IPS-20b (cell line): Measurements from ENCODE around the gene CTSZ.
"Not testable (repeated sequence)": the region's sequence is repeated elsewhere in the genome, so short reads cannot be mapped to it uniquely, and the experiment has no call there.

Source experiments
- H3K27ac ChIP-seq: one replicate; pipeline ENCODE4 v1.5.1; 2013; ENCODE audit warnings: low read length
- H3K27me3 ChIP-seq: 2 replicates; pipeline ENCODE4 v1.6.1; 2013; ENCODE audit warnings: mild to moderate bottlenecking, low read length, inconsistent platforms; ENCODE audit not compliant: insufficient read depth
- H3K36me3 ChIP-seq: 2 replicates; pipeline ENCODE4 v1.6.1; 2013; ENCODE audit warnings: low read depth, mild to moderate bottlenecking, inconsistent platforms, low read length, moderate library complexity; ENCODE audit not compliant: insufficient read depth
- H3K4me1 ChIP-seq: 2 replicates; pipeline ENCODE4 v1.6.1; 2013; ENCODE audit warnings: mild to moderate bottlenecking, control low read depth, inconsistent platforms, low read length, moderate library complexity; ENCODE audit not compliant: insufficient read depth
- H3K4me3 ChIP-seq: 2 replicates; pipeline ENCODE4 v1.5.1; 2013; ENCODE audit warnings: mild to moderate bottlenecking, low read length, inconsistent platforms
- H3K9ac ChIP-seq: 2 replicates; pipeline ENCODE4 v1.6.1; 2013; ENCODE audit warnings: low read depth, mild to moderate bottlenecking, inconsistent platforms, low read length, moderate library complexity
- H3K9me3 ChIP-seq: 2 replicates; pipeline ENCODE4 v1.6.1; 2013; ENCODE audit warnings: mild to moderate bottlenecking, low read depth, low read length, inconsistent platforms; ENCODE audit not compliant: insufficient read depth

Gene CTSZ

DNA sequence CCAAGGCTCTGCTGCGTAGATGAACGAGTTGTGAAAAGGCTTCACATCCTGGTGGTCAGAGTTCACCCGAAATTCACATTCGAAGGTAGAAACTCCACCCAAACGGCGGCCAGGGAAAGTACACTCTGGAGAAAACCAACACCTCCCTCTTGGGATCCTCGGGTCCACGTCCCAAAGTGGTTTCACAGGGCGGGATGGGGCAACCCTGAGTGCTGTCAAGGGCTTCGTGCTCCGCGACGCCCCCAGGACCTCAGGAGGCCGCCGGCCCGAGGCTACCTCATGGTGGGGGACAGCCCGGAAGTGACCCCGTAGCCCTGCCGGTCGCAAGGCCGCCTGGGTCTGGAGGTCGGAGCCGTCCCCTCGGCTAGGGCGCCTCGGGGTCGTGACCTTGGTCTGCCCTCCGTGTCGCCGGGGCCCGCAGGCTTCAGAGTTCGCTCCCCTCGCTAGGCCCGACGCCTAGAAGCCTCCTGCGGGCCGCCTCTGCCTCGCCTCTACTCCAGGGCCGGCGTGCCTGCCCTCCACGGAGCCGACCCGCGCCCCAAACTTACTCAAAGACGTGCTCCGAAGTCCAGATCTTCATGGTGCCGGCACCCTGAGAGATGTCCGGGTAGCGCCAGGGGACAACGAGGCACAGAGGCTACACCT is 35.2 kb upstream of the CTSZ start, which contains the start of gene PRELID3B:
Gene PRELID3B (minus strand): TSS at position 636 of the 645 bp plus-strand sequence. CDS start 56 bp downstream, at position 580.
- no peaks in the 10 kb centered on the region for H3K4me1 ChIP-seq
- H3K27me3 ChIP-seq = peaks cover 4% of the 10 kb centered on the region; the same call in 1 of the 2 replicates
- peak within 1 kb of the TSS; percentile 71; the same call in 1 of the 2 replicates for H3K9ac ChIP-seq
- peak within 1 kb of the TSS; percentile 81 for H3K4me3 ChIP-seq
- H3K9me3 ChIP-seq = no peaks in the 10 kb centered on the region
- H3K36me3 ChIP-seq = peaks cover 21% of the 10 kb centered on the region
- H3K27ac ChIP-seq = no peak within 1 kb of the TSS

DNA sequence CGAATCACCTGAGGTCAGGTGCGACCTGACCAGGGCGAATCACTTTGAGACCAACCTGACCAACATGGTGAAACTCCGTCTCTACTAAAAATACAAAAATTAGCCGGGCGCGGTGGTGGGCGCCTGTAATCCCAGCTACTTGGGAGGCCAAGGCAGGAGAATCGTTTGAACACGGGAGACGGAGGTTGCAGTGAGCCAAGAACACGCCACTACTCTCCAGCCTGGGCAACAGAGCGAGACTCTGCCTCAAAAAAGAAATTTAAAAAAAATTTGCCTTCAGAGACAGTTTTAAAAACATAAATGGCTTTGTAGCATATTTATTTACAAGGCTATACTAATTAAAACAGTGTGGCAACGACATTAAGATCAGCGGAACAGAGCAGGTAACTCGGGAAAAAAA is 34.4 kb upstream of the CTSZ start:
- H3K9ac ChIP-seq = peak overlapping the region; percentile 71; the same call in 1 of the 2 replicates

DNA sequence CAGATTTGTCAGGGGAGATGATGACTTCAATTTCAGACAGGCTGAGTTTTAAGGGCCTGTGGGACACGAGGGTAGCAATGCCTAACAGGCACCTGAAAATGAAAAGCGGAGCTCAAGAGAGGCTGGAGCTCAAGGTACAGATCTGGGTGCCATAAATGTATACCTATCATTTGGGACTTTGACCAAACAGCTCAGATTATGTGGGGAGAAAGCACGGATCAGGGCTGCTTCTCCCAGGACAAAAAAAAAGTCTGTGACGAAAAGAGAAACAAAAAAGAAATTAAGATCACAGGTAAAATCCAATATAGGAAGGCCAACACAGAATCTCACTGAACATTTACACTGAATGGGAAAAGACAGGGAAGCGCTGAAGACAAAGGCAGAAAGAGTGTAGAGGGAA is 33.6 kb upstream of the CTSZ start:
- H3K4me3 ChIP-seq = no peak overlapping the region
- H3K4me1 ChIP-seq = no peaks in the 10 kb centered on the region
- H3K27ac ChIP-seq = no peak overlapping the region
- H3K36me3 ChIP-seq = peaks cover 37% of the 10 kb centered on the region
- peaks cover 4% of the 10 kb centered on the region; the same call in 1 of the 2 replicates for H3K27me3 ChIP-seq
- H3K9me3 ChIP-seq = no peaks in the 10 kb centered on the region
- H3K9ac ChIP-seq = no peak overlapping the region

More for the DNA sequence above, 34.4 kb upstream of the CTSZ start:
- Histone ChIP-seq H3K4me3 (peak overlapping the region; percentile 81), H3K36me3 (peaks cover 29% of the 10 kb centered on the region)
- not testable (repeated sequence) for H3K27ac ChIP-seq, H3K27me3 ChIP-seq, H3K9me3 ChIP-seq, H3K4me1 ChIP-seq

DNA sequence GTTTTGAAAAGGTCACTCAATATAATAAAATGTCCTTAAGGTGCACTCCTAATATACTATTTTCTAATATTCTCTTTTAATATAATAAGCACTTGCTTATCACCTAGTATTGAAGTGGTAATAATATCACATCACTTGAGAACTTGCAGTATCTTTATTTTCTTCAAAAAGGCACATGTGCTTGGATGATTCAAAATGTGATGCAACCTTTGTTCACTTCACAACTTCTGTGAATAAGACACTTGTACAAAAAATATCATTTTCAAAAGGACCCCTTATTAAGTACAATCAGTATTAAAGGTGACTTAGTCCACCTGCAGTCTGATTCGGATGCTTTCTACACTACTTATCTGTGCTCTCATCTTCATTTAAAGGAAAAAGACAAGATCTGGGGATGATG is 32.2 kb upstream of the CTSZ start:
- no peak overlapping the region for H3K9ac ChIP-seq
- H3K27me3 ChIP-seq = peaks cover 4% of the 10 kb centered on the region; the same call in 1 of the 2 replicates
- H3K4me3 ChIP-seq = no peak overlapping the region
- H3K4me1 ChIP-seq = no peaks in the 10 kb centered on the region
- H3K36me3 ChIP-seq = peaks cover 50% of the 10 kb centered on the region
- no peak overlapping the region for H3K27ac ChIP-seq
- H3K9me3 ChIP-seq = no peaks in the 10 kb centered on the region

DNA sequence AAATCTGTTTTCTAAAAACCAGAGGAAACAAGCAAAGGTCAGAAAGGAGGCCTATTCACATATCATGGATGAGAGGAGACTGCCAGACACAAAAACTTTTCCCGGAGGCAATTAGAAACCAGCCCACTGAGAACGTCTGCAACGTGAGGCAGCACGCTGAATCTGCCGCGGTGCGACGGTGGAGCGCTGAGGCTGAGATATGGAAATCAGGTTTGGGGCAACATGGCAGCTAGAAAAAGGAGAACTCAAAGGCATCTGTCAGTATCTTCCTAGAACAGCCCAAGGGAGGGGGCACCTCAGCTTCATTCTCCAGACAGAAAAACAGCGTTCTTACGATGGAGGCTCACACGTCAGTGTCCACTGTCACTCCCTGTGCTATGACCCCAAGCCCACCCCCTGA is 30.3 kb upstream of the CTSZ start:
- H3K27ac ChIP-seq = no peak overlapping the region
- H3K4me1 ChIP-seq = no peaks in the 10 kb centered on the region; the same call in 1 of the 2 replicates
- no peaks in the 10 kb centered on the region for H3K9me3 ChIP-seq
- H3K9ac ChIP-seq = no peak overlapping the region
- H3K36me3 ChIP-seq = peaks cover 58% of the 10 kb centered on the region
- H3K4me3 ChIP-seq = no peak overlapping the region
- peaks cover 4% of the 10 kb centered on the region; the same call in 1 of the 2 replicates for H3K27me3 ChIP-seq

DNA sequence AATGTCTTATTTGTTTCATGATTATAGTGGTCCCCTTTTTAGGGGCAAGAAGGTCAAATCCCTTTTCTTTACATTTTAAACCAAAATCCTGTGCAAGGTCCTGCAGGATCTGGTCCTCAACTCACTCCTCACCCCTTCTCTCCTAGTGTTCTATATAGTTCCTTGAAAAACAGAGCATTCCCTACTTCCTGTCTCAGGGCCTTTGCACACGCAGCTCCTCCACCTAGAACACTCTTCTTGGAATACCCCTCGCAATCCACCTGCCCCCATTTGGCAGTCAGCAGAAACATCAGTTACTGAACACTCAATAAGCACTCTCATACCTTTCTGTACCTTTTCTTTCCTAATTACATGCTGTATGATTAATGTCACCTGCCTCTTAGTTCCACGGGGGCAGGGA is 28.3 kb upstream of the CTSZ start:
- peaks cover 16% of the 10 kb centered on the region for H3K27me3 ChIP-seq
- no peak overlapping the region for H3K27ac ChIP-seq
- peaks cover 57% of the 10 kb centered on the region for H3K36me3 ChIP-seq
- H3K4me3 ChIP-seq = no peak overlapping the region
- H3K9ac ChIP-seq = no peak overlapping the region
- peaks cover 7% of the 10 kb centered on the region; the same call in 1 of the 2 replicates for H3K4me1 ChIP-seq
- no peaks in the 10 kb centered on the region for H3K9me3 ChIP-seq

DNA sequence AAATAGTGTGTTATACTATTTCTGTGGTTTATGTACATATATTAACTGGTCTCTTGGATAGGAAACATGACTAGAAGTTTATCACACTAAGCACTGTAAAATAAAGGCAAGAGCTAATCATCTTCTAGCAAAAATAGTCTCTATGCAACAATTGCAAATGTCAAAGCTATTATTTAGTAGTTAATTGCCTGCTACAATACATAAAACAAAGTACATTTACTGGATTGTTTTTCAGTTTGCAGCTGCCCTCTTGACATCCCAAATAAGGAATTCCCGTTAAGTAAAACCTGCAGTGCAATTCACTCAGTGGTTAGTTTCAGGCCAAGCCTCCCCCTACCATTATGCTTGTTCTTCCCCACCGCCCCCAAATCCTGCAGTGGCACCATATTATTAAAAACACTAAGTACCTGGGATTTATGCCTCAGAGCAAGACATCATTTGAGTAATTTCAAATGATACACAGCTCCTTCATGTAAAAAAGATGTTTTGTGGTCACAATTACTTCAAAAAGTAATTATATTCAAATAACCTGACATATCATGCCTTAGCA is 26.6 kb upstream of the CTSZ start:
- Histone ChIP-seq H3K27ac (no peak overlapping the region), H3K4me1 (peaks cover 7% of the 10 kb centered on the region; the same call in 1 of the 2 replicates), H3K4me3 (no peak overlapping the region), H3K27me3 (peaks cover 33% of the 10 kb centered on the region), H3K9me3 (no peaks in the 10 kb centered on the region), H3K9ac (no peak overlapping the region), H3K36me3 (peaks cover 68% of the 10 kb centered on the region)

DNA sequence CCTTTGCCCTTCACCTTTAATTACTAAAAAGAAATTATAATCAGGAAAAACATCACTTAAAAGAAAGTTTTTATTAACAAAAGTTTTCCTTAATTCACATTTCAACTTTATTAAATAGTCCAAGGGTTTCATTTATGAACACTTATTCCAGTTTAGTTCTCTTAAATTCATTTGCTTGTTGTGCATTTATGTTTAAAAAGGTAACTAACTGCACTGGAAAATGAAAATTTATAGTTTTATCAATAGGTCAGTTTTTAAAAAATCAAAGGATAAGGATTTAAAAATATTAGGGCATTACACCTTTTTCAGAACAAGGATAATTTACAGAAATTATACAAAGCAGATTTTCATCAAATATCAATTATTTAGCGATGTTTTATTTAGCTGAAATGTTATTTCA is 26.0 kb upstream of the CTSZ start:
- Histone ChIP-seq H3K4me3 (peak overlapping the region; percentile 68), H3K27ac (no peak overlapping the region), H3K36me3 (peaks cover 70% of the 10 kb centered on the region), H3K9ac (no peak overlapping the region; the same call in 1 of the 2 replicates), H3K27me3 (peaks cover 39% of the 10 kb centered on the region), H3K4me1 (peaks cover 7% of the 10 kb centered on the region; the same call in 1 of the 2 replicates), H3K9me3 (no peaks in the 10 kb centered on the region)

DNA sequence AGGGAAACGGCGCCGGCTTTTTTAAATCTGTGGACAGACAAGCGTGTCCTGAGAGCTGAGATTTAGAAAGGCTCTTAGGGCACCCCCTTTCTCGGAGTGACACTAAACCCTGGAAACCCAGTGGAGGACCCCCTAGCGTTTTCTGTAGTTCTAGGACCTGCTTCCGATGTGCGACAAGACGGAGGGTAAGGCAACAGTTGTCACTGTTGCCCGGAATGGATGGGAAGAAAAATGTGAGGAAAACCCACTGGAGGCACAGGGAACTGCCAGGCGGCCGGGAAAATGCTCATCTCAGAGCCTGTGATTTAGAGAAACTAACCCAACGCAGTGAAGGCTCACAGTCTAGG is 25.6 kb upstream of the CTSZ start:
- Histone ChIP-seq H3K9me3 (no peaks in the 10 kb centered on the region), H3K4me3 (peak overlapping the region; percentile 68), H3K9ac (peak overlapping the region; percentile 79; the same call in 1 of the 2 replicates), H3K27ac (no peak overlapping the region), H3K36me3 (peaks cover 70% of the 10 kb centered on the region), H3K27me3 (peaks cover 43% of the 10 kb centered on the region), H3K4me1 (peaks cover 7% of the 10 kb centered on the region; the same call in 1 of the 2 replicates)

DNA sequence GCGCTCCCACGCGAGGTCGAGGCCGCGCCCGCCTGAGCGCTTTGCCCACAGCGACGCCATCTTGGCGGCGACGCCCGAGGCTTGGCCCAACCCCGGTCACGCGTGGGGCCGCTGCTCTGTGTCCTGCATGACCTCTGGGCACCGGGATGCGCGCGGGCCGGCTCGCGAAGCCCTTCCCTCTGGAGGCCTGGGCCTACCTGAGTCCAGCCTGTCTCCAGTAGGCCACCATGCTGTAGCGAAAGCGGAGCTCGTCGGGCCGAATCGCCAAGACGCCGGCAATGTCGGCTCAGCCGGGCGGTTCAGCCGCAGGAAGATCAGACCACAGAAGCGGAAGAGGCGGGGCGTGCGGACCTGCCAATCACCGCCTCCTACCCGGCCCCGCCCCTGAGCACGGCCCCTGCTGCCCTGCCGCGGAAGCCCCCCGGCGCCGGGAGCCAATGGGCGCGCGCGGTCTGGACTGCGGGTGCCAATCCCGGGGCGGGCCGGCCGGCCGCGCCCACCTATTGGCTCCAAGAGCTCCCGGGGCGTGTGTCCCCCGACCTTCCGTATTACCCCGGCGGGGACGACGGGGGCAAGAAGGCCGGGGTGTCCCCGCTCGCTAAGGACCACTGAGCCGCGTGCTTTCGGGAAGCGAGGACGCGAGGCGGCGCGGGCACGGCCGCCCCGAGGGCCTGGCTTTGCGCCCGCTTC is 25.1 kb upstream of the CTSZ start, which contains the start of gene ATP5F1E:
Gene ATP5F1E (minus strand): TSS at position 313 of the 690 bp plus-strand sequence. CDS start 84 bp downstream, at position 229.
- Histone ChIP-seq H3K27ac (peak within 1 kb of the TSS; percentile 66), H3K4me3 (peak within 1 kb of the TSS; percentile 83), H3K9ac (peak within 1 kb of the TSS; percentile 92), H3K36me3 (peaks cover 70% of the 10 kb centered on the region), H3K27me3 (peaks cover 48% of the 10 kb centered on the region), H3K9me3 (no peaks in the 10 kb centered on the region), H3K4me1 (peaks cover 7% of the 10 kb centered on the region; the same call in 1 of the 2 replicates)

DNA sequence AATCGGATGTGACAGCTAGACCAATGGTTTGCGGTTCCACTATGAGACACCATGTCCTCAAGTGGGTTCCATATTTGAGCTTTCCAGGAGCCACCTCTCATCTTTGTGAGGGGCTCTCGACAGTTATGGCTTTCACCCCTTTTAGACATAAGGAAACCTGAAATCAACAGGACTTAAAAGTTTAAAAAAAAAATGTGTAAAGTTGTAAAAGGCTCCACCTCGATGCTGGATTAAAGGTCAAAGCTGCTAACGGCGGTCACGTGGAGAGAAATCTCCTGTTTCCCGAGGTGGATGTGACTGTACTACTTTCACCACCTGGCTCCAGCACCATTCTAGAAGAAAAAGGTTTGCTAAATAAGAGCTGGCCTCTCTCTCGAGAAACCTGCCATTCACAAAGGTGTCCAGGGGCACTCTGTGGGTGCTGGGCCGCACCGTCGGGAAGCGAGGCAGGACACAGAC is 24.5 kb upstream of the CTSZ start:
- Histone ChIP-seq H3K4me1 (peaks cover 7% of the 10 kb centered on the region; the same call in 1 of the 2 replicates), H3K27ac (peak overlapping the region; percentile 66), H3K36me3 (peaks cover 70% of the 10 kb centered on the region), H3K27me3 (peaks cover 54% of the 10 kb centered on the region), H3K9ac (peak overlapping the region; percentile 92), H3K4me3 (peak overlapping the region; percentile 83), H3K9me3 (no peaks in the 10 kb centered on the region)
